Activated CD8-positive, alpha-beta T cell treated with anti-CD3 and anti-CD28 coated beads, Interleukin-2, amount 10 ng/mL, durations not matched to agents 7 days and 5 days (primary cell): ENCODE measurements around the gene IMMP2L. TPM values are rescaled to one million over a fixed set of nuclear protein-coding genes. Genes with fewer than 3 reads are reported as not detected.

ENCODE experiments used
- ATAC-seq: fragments of 150-1000 bp; cut with Tn5 transposase; one replicate; pipeline ENCODE4 v1.10.0; 2021; ENCODE audit warnings: moderate library complexity
- CTCF ChIA-PET: fragments of 350-600 bp; sonication (Branson Sonifier 250); formaldehyde crosslinking; loops from one replicate; lab custom pipeline; 2021; ENCODE audit warnings: antibody characterized with exemption; lab: Charles Lee
- POLR2A ChIA-PET: fragments of 350-600 bp; sonication (Branson Sonifier 250); formaldehyde crosslinking; loops from one replicate; lab custom pipeline; 2021; ENCODE audit warnings: antibody characterized with exemption; lab: Charles Lee
- DNase-seq: peaks from one replicate; pipeline ENCODE4 v3.0.0-alpha.2; 2020
- H3K27ac Mint-ChIP-seq: one replicate; pipeline ENCODE4 v1.8.0; 2021; ENCODE audit warnings: mild to moderate bottlenecking, mixed read lengths
- H3K27me3 Mint-ChIP-seq: one replicate; pipeline ENCODE4 v1.8.0; 2021; ENCODE audit warnings: low read depth, mixed read lengths
- H3K36me3 Mint-ChIP-seq: one replicate; pipeline ENCODE4 v1.8.0; 2021; ENCODE audit warnings: low read depth, mixed read lengths
- H3K4me1 Mint-ChIP-seq: one replicate; pipeline ENCODE4 v1.8.0; 2021; ENCODE audit warnings: low read depth, mixed read lengths
- H3K4me3 Mint-ChIP-seq: one replicate; pipeline ENCODE4 v1.8.0; 2021; ENCODE audit warnings: mild to moderate bottlenecking, mixed read lengths
- H3K9me3 Mint-ChIP-seq: one replicate; pipeline ENCODE4 v1.8.0; 2022; ENCODE audit warnings: mixed read lengths; ENCODE audit not compliant: insufficient read depth
- total RNA-seq, 2 experiments: library from RNA; stranded (reverse); gene quantifications; one replicate each; pipeline ENCODE4 v1.2.3, GENCODE V29; 2021

Gene IMMP2L
- total RNA-seq, 2 experiments from 2014 or later = 7.1 to 9.7 TPM

DNA sequence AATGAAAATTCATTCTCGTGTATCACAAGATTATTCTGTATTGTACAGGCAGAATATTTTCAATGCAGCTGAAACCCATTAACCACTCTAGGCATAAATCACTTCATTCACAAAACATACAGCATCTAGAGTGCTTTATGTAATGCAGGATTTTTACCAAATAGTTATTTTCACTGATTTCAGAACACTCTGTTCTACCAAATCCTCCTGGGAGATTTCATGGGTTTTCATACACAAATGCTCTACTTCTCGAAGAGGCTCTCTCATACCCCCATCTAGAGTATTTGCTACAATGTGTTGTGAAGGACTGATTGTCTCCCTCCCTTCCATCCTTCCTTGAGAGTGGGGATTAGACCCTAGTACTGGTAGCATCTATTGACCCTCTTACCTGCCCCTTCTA, 680.6 kb downstream of the IMMP2L start:
- Mint-ChIP-seq H3K9me3 (peaks cover 4% of the 10 kb centered on the region), H3K27ac (no peak overlapping the region)
- ATAC-seq = no peak

DNA sequence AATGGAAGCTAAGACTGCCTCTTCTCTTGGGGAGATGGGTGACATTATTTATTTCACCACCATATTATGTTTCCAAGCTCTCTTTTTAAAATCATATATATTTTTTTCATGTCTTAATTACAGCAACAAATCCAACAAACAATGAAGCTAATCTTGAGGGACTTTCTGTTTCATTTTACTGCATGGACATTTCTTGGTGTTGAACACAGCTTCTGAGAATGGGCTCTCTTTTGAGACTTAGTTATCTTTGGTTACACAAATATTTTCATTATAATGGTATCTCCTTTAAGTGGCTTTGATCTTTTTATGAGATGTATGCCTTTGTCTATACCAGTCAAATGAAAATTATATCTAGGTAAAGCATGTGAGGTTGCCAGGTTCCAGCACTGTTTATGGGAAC, 681.3 kb downstream of the IMMP2L start:
- ATAC-seq (no peak), DNase-seq (no peak)
- peaks cover 4% of the 10 kb centered on the region for H3K9me3 Mint-ChIP-seq
- peaks cover 3% of the 10 kb centered on the region for H3K36me3 Mint-ChIP-seq
- peaks cover 16% of the 10 kb centered on the region for H3K4me1 Mint-ChIP-seq
- no peaks in the 10 kb centered on the region for H3K27me3 Mint-ChIP-seq
- H3K27ac Mint-ChIP-seq = no peak overlapping the region
- CTCF ChIA-PET = no interaction called here
- POLR2A ChIA-PET = no interaction called here
- H3K4me3 Mint-ChIP-seq = no peak overlapping the region

More for the DNA sequence above, 680.6 kb downstream of the IMMP2L start:
- H3K36me3 Mint-ChIP-seq = peaks cover 3% of the 10 kb centered on the region
- CTCF ChIA-PET = no interaction called here
- peaks cover 16% of the 10 kb centered on the region for H3K4me1 Mint-ChIP-seq
- DNase-seq = no peak
- POLR2A ChIA-PET = no interaction called here
- H3K4me3 Mint-ChIP-seq = no peak overlapping the region
- no peaks in the 10 kb centered on the region for H3K27me3 Mint-ChIP-seq

DNA sequence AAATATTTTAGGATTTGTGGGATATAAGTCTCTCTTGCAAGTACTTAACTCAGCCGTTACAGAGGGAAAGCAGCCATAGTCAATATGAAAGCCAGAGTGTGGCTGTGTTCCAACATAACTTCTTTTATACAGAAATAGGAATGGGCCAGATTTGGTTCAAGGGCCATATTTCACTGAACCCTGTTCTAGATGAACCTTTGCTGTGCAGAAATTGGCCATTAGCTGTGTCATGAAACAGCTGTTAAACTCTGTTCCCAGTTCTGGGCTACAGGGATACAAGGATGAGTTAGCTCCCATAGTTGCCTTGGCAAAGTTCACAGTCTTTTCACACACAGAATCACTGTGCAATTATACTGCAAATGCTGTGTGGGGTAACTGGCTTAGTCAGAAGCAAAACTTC, 685.3 kb downstream of the IMMP2L start:
- Mint-ChIP-seq H3K4me1 (peaks cover 11% of the 10 kb centered on the region), H3K4me3 (no peak overlapping the region), H3K36me3 (peaks cover 6% of the 10 kb centered on the region), H3K27ac (no peak overlapping the region), H3K9me3 (peaks cover 4% of the 10 kb centered on the region), H3K27me3 (no peaks in the 10 kb centered on the region)
- ChIA-PET CTCF (no interaction called here), POLR2A (no interaction called here)
- no peak for ATAC-seq
- no peak for DNase-seq

- Mint-ChIP-seq H3K4me3 (no peak overlapping the region), H3K27me3 (no peaks in the 10 kb centered on the region), H3K9me3 (peaks cover 4% of the 10 kb centered on the region), H3K27ac (no peak overlapping the region), H3K36me3 (peaks cover 6% of the 10 kb centered on the region), H3K4me1 (no peaks in the 10 kb centered on the region)
- no peak for DNase-seq
- CTCF ChIA-PET = no interaction called here
- POLR2A ChIA-PET = no interaction called here
- ATAC-seq = no peak
Observed at GRCh38 chr7:110875346-110875745, 686.9 kb downstream of the IMMP2L start.

GRCh38 chr7:110871856-110872255, 690.4 kb downstream of the IMMP2L start:
- Mint-ChIP-seq H3K27me3 (no peaks in the 10 kb centered on the region), H3K27ac (no peak overlapping the region), H3K36me3 (peaks cover 9% of the 10 kb centered on the region), H3K9me3 (peaks cover 4% of the 10 kb centered on the region), H3K4me1 (no peaks in the 10 kb centered on the region), H3K4me3 (no peak overlapping the region)
- ATAC-seq (no peak), DNase-seq (no peak)
- POLR2A ChIA-PET = no interaction called here
- CTCF ChIA-PET = interaction anchor here (1.3 kb wide), 1 partner anchor 227 kb away, joined by 3 read pairs; no protein-coding TSS in a partner anchor

DNA sequence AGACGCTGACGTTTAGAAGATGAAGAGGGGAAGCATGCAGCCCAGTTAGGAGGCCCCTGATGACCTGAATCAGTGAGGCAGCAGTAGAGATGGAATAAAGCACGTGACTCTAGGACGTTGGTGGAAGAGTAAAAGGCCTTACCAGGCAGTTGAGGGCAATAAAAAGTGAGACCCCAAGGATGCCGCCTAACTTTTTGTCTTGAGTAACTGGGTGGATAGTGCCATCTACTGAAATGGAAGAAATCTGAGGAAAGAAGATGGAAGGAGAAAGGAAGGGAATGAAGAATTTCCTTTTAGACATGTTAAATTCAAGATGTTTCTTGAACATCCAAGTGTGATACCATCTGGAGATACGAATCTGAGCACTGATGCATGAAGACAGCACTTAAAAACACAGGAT, 691.4 kb downstream of the IMMP2L start:
- H3K27ac Mint-ChIP-seq = no peak overlapping the region
- no peak for DNase-seq
- ChIA-PET CTCF (interaction anchor here (1.3 kb wide), 1 partner anchor 228 kb away, joined by 3 read pairs; no protein-coding TSS in a partner anchor), POLR2A (no interaction called here)
- H3K4me1 Mint-ChIP-seq = peaks cover 3% of the 10 kb centered on the region
- H3K36me3 Mint-ChIP-seq = peaks cover 12% of the 10 kb centered on the region
- peaks cover 10% of the 10 kb centered on the region for H3K9me3 Mint-ChIP-seq
- no peak overlapping the region for H3K4me3 Mint-ChIP-seq
- H3K27me3 Mint-ChIP-seq = no peaks in the 10 kb centered on the region
- no peak for ATAC-seq

GRCh38 chr7:110868458-110868857, 693.8 kb downstream of the IMMP2L start:
- H3K4me3 Mint-ChIP-seq = no peak overlapping the region
- no peak for ATAC-seq
- H3K4me1 Mint-ChIP-seq = peaks cover 4% of the 10 kb centered on the region
- CTCF ChIA-PET = interaction anchor here (0.8 to 1.2 kb wide), 2 partner anchors 12 to 231 kb away, joined by 3 to 5 read pairs; no protein-coding TSS in a partner anchor
- H3K27ac Mint-ChIP-seq = no peak overlapping the region
- POLR2A ChIA-PET = no interaction called here
- H3K36me3 Mint-ChIP-seq = peaks cover 10% of the 10 kb centered on the region
- no peaks in the 10 kb centered on the region for H3K27me3 Mint-ChIP-seq
- H3K9me3 Mint-ChIP-seq = peaks cover 10% of the 10 kb centered on the region
- DNase-seq = no peak

GRCh38 chr7:110867771-110868170, 694.5 kb downstream of the IMMP2L start:
- DNase-seq = no peak
- no peak overlapping the region for H3K27ac Mint-ChIP-seq
- peaks cover 10% of the 10 kb centered on the region for H3K36me3 Mint-ChIP-seq
- ATAC-seq = no peak
- H3K4me1 Mint-ChIP-seq = peaks cover 4% of the 10 kb centered on the region
- ChIA-PET POLR2A (no interaction called here), CTCF (interaction anchor here (0.9 kb wide), 1 partner anchor 231 kb away, joined by 3 read pairs; no protein-coding TSS in a partner anchor)
- peaks cover 10% of the 10 kb centered on the region for H3K9me3 Mint-ChIP-seq
- H3K27me3 Mint-ChIP-seq = no peaks in the 10 kb centered on the region
- no peak overlapping the region for H3K4me3 Mint-ChIP-seq

DNA sequence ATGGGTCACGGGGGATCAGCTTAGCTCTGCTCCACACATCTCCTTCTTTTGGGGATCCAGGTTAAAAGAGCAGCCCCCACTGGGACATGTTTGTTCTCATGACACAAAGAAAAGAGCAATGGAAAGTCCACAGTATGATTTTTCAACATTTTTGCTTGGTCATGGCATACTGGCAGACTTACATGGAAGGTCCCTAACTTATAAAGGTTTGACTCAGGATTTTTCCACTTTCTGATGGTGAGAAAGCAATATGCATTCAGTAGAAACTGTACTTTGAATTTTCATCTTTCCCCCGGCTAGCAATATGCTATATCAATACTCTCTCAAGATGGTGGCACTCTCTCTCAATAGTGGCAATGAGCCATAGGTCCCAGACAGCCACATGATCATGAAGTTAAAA, 699.0 kb downstream of the IMMP2L start:
- ChIA-PET CTCF (no interaction called here), POLR2A (no interaction called here)
- peaks cover 6% of the 10 kb centered on the region for H3K9me3 Mint-ChIP-seq
- no peaks in the 10 kb centered on the region for H3K27me3 Mint-ChIP-seq
- no peak for DNase-seq
- H3K4me1 Mint-ChIP-seq = peaks cover 4% of the 10 kb centered on the region
- H3K4me3 Mint-ChIP-seq = no peak overlapping the region
- ATAC-seq = no peak
- H3K36me3 Mint-ChIP-seq = peaks cover 11% of the 10 kb centered on the region
- no peak overlapping the region for H3K27ac Mint-ChIP-seq

- H3K4me3 Mint-ChIP-seq = no peak overlapping the region
- ATAC-seq = no peak
- peaks cover 4% of the 10 kb centered on the region for H3K36me3 Mint-ChIP-seq
- peaks cover 3% of the 10 kb centered on the region for H3K4me1 Mint-ChIP-seq
- no peak for DNase-seq
- POLR2A ChIA-PET = no interaction called here
- CTCF ChIA-PET = no interaction called here
- no peaks in the 10 kb centered on the region for H3K9me3 Mint-ChIP-seq
- H3K27me3 Mint-ChIP-seq = no peaks in the 10 kb centered on the region
- H3K27ac Mint-ChIP-seq = no peak overlapping the region
Observed at GRCh38 chr7:110861163-110861562, 701.1 kb downstream of the IMMP2L start.

- POLR2A ChIA-PET = interaction anchor here (0.7 kb wide), 1 partner anchor 24 kb away, joined by 4 read pairs; no protein-coding TSS in a partner anchor
- no peaks in the 10 kb centered on the region for H3K4me1 Mint-ChIP-seq
- ATAC-seq (no peak), DNase-seq (no peak)
- H3K36me3 Mint-ChIP-seq = no peaks in the 10 kb centered on the region
- no peak overlapping the region for H3K4me3 Mint-ChIP-seq
- H3K27ac Mint-ChIP-seq = no peak overlapping the region
- no peaks in the 10 kb centered on the region for H3K9me3 Mint-ChIP-seq
- no peaks in the 10 kb centered on the region for H3K27me3 Mint-ChIP-seq
- CTCF ChIA-PET = interaction anchor here (1.1 kb wide), 1 partner anchor 12 kb away, joined by 5 read pairs; no protein-coding TSS in a partner anchor
Observed at GRCh38 chr7:110857106-110857505, 705.2 kb downstream of the IMMP2L start.

GRCh38 chr7:110856704-110857103, 705.6 kb downstream of the IMMP2L start:
- Mint-ChIP-seq H3K27ac (no peak overlapping the region), H3K27me3 (no peaks in the 10 kb centered on the region), H3K4me3 (no peak overlapping the region), H3K36me3 (no peaks in the 10 kb centered on the region), H3K9me3 (no peaks in the 10 kb centered on the region), H3K4me1 (no peaks in the 10 kb centered on the region)
- CTCF ChIA-PET = interaction anchor here (1.1 kb wide), 1 partner anchor 12 kb away, joined by 5 read pairs; no protein-coding TSS in a partner anchor
- no peak for DNase-seq
- POLR2A ChIA-PET = no interaction called here
- ATAC-seq = no peak

DNA sequence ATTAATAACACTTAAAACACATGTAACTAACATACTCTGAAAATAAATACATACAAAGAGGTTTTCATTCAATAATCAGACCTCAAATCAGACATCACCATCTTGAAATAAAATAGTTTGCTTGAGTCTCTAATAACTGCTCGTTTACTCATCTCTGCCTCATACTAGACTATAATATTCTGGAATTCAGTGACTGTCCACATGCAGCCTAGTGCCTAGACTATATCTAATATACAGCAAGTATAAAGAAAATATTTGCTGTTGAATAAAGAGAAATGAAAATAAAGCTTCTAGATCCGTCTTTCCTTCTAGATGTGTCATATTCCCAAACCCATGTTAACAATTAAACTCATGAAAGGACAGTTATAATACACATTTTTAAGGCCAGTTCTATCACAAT, 707.6 kb downstream of the IMMP2L start:
- CTCF ChIA-PET = no interaction called here

More for the DNA sequence above, 707.6 kb downstream of the IMMP2L start:
- no peaks in the 10 kb centered on the region for H3K4me1 Mint-ChIP-seq
- ATAC-seq = no peak
- H3K27me3 Mint-ChIP-seq = no peaks in the 10 kb centered on the region
- H3K9me3 Mint-ChIP-seq = no peaks in the 10 kb centered on the region
- no peaks in the 10 kb centered on the region for H3K36me3 Mint-ChIP-seq
- POLR2A ChIA-PET = no interaction called here
- DNase-seq = no peak
- no peak overlapping the region for H3K4me3 Mint-ChIP-seq
- no peak overlapping the region for H3K27ac Mint-ChIP-seq
